Measurements from ENCODE around the gene SPATA25.

DNA sequence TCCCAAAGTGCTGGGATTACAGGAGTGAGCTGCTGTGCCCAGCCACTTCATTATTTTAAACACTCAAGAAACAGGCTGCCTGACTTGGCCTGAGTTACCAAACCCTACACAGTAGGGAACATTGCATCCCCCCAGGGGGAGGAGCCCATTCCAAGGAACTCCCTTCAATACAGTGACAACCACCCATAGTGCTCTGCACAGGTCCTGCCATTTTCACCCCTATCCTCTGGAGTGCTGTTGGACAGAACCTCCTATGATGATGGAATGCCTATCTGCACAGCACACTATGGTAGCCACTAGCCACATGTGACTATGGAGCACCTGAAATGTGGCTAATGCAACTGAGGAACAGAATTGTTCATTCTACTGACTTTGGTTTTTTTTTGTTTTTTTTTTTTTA lies 42.0 kb downstream of the SPATA25 start:
- TF ChIP-seq, protein P1, sequence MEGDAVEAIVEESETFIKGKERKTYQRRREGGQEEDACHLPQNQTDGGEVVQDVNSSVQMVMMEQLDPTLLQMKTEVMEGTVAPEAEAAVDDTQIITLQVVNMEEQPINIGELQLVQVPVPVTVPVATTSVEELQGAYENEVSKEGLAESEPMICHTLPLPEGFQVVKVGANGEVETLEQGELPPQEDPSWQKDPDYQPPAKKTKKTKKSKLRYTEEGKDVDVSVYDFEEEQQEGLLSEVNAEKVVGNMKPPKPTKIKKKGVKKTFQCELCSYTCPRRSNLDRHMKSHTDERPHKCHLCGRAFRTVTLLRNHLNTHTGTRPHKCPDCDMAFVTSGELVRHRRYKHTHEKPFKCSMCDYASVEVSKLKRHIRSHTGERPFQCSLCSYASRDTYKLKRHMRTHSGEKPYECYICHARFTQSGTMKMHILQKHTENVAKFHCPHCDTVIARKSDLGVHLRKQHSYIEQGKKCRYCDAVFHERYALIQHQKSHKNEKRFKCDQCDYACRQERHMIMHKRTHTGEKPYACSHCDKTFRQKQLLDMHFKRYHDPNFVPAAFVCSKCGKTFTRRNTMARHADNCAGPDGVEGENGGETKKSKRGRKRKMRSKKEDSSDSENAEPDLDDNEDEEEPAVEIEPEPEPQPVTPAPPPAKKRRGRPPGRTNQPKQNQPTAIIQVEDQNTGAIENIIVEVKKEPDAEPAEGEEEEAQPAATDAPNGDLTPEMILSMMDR (IDR thresholded peaks at IDR 0.05), result no peak
- no peak for TF ChIP-seq POLR2A (IDR thresholded peaks at IDR 0.05)

Measured in uterus (tissue), 2 donors.